Activated CD4-positive, CD25-positive, alpha-beta regulatory T cell treated with anti-CD3 and anti-CD28 coated beads, Interleukin-2, amount 50 U/mL, for 72 hours (primary cell): ENCODE measurements around the gene SMIM10L2A.
"Not testable (repeated sequence)": the region's sequence is repeated elsewhere in the genome, so short reads cannot be mapped to it uniquely, and the experiment has no call there.

Experiments
- DNase-seq: peaks from one replicate; pipeline ENCODE4 v3.0.0; 2021

SMIM10L2A gene

DNA sequence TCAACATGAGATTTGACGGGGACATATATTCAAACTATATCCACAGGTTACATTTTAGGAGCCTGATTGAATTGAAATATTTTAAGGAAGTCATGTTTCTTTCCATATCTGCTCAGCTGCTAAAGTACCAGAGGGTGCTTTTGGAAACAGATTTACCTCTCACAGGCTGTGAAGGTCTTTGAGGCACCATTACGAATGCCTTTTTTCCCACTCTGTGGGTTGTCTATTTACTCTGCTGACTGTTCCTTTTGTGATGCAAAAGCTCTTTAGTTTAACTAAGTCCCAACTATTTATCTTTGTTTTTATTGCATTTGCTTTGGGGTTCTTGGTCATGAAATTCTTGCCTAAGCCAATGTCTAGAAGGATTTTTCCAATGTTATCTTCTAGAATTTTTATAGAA lies 40.0 kb downstream of the SMIM10L2A start:
- not testable (repeated sequence) for DNase-seq

DNA sequence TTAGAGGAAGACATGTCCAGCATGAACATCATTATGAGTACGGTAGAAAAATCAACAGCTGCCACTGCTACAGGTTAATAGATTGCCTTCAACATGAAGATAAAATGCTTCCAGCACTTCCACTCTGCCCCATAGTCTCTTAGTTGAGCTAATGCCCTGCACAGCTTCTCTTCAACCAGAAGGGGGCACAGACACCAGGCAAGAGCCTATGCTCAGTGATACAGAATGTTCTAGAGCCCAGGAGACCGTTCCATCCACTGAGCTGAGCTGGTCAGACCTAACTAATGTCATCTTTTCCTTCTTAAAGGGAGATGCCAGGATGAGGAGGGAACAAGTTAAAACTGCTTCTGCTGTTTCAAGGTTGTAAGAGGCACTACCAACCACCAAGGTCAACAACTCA lies 42.2 kb downstream of the SMIM10L2A start:
- DNase-seq, result no peak

DNA sequence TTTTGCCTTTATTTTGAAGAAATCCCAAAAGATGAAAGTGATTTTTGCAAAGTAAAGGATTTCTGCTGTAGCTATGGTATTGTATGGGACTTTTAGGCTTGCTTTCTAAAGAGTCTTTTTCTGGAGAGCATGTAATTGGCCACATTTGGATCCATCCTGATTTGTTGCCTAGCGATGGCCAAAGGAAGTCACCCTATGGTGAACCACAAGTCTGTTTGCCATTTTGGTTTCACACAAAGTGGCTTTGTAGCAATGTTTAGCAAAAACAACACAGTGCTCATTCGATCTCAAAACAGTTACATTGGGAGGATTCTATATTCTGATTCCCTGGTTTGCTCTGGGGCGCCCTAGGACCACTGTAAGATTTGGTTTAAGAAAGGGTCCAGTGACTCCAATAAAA lies 54.6 kb downstream of the SMIM10L2A start:
- no peak for DNase-seq

DNA sequence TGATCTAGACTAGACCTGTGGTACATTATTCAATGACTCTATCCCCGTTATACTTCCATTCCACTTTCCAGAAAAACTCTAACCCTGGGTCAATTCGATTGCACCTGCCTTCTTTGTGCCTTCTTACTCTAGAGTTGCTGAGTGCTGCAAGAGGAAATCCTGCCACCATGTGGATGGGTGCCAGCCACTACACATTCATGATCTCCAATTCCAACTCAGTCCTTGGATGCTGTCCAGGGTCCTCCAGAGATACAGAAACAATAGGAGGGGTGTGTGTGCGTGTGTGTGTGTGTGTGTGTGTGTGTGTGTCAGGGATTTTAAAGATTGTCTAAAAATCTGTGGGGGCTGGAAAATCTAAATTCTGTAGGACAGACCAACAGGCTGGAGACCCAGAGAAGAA lies 55.8 kb downstream of the SMIM10L2A start:
- no peak for DNase-seq
